Hematopoietic multipotent progenitor cell treated with erythropoietin and hydrocortisone succinate and interleukin-3 and kit ligand, for 4 days (in vitro differentiated cells): Measurements from ENCODE around the gene MED16.
"Not testable (repeated sequence)": the region's sequence is repeated elsewhere in the genome, so short reads cannot be mapped to it uniquely, and the experiment has no call there.

Experiments
- DNase-seq: peaks from one replicate; pipeline ENCODE4 v3.0.0-alpha.2; 2015

MED16 gene

GRCh38 chr19:825897-826644 lies 66.9 kb downstream of the MED16 start:
- no peak for DNase-seq

GRCh38 chr19:824885-825284 lies 68.1 kb downstream of the MED16 start:
- no peak for DNase-seq

GRCh38 chr19:823565-824121 lies 69.3 kb downstream of the MED16 start:
- DNase-seq = no peak

GRCh38 chr19:821825-822503 lies 71.0 kb downstream of the MED16 start, which contains the start of gene PLPPR3:
Gene PLPPR3 (minus strand): TSS chr19:821955. CDS start chr19:821559, 396 bp downstream.
- no peak for DNase-seq

- no peak for DNase-seq
Observed at GRCh38 chr19:821231-821824, 71.7 kb downstream of the MED16 start.

GRCh38 chr19:820212-820611 lies 72.8 kb downstream of the MED16 start:
- not testable (repeated sequence) for DNase-seq
